ENCODE measurements around the gene UPK3BL2. TPM values are rescaled to one million over a fixed set of nuclear protein-coding genes. Genes with fewer than 3 reads are reported as not detected.
A peak's percentile ranks its signal among the peaks of the same experiment; 100 is the strongest.
"Not testable (repeated sequence)": the region's sequence is repeated elsewhere in the genome, so short reads cannot be mapped to it uniquely, and the experiment has no call there.

The UPK3BL2 gene
- total and polyA plus RNA-seq, 9 donors: 0.82 to 18.3 (median 6.7) TPM

DNA sequence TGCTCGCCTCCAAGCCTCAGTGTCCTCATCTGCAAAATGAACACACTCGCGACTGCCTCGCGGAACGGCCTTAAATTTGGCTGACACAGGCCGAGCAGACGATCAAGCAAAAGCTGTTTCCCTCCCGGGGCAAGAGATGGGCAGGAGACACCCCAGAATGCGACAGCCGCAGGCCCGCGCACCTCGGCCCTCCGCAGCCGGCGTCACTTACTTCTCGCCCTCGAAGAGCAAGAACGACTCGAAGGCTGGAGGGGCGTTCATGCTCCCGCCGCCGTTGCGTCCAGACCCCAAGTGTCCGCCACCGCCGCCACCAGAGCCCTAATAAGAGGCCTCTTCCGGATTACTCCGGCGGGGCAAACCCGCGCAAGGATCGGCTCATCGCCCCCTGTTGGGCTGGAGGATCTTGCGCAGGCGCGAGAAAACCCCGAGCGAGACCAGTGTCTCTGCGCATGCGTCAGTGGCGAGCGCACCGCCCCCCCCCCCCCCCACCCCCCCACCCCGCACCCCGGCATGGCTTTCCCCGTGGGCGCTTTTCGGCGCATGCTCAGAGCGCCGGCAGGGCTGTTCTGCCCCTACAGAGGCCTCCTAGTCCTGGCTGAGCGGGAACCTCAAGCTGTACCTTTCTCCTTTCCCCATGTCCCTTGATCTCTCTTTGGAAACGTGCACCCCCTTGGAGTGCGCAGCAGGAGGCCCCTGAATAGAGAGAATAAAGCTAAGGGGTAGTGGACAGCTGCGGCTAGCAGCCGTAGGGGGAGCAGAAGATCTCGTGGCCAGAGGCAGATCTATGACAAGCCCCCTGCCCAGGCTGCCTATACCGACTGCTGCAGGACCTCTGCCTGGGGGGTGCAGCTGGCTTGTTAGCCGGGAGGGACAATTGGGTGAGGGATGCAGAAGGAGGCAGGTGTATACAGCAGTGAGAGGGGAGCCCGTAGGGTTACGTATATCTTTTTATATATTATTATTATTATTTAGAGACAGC is 29.1 kb upstream of the UPK3BL2 start, which contains the start of gene POLR2J3:
POLR2J3 (minus strand) TSS at position 323 of the 979 bp plus-strand sequence; CDS start at position 261, 62 bp downstream.
- not testable (repeated sequence) for H3K9me3 ChIP-seq (replicated peaks; ENCODE audit: control insufficient read depth, low read depth, low read length); H3K4me1 ChIP-seq (ENCODE audit: control insufficient read depth, insufficient read depth, low read length); H3K27me3 ChIP-seq (ENCODE audit: control insufficient read depth, insufficient read depth, low read length); H3K27ac ChIP-seq (ENCODE audit: low read length); H3K36me3 ChIP-seq (ENCODE audit: control insufficient read depth, insufficient read depth, low read length)
- WGBS (ENCODE audit: insufficient coverage): 0% methylated on average over 24 of the region's 64 CpGs
- peak; percentile 93 for DNase-seq
- peak within 1 kb of the TSS; percentile 56 for H3K4me3 ChIP-seq (ENCODE audit: low read length)

DNA sequence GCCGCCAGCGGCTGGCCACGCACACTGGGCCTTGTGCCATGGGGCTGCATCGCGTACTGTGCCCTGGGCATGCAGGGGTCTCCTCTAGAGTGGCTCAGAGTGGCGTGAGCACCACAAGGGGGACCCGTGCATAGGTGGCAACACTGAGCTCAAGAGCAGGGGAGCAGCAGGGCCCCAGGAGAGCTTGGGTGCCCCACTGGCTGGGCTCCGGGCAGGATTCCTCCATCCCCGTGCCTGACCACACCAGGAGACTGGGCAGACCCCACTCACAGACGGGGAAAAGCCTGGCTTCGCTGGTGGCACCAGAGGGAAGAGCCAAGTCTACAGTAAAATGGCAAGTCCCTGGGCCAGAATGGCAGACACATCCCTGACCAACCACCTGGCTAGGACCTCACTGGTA is 25.1 kb upstream of the UPK3BL2 start:
- WGBS (ENCODE audit: insufficient coverage): no CpG with 5 or more reads among the region's 11 CpGs

GRCh38 chr7:102550808-102551422 is 7.4 kb upstream of the UPK3BL2 start, which contains the start of gene SPDYE2:
SPDYE2 (plus strand) TSS chr7:102551226; CDS start chr7:102553256, 2,030 bp downstream.
- not testable (repeated sequence) for H3K9me3 ChIP-seq (replicated peaks; ENCODE audit: control insufficient read depth, low read depth, low read length); H3K4me1 ChIP-seq (ENCODE audit: control insufficient read depth, insufficient read depth, low read length); H3K4me3 ChIP-seq (ENCODE audit: low read length); DNase-seq; H3K27me3 ChIP-seq (ENCODE audit: control insufficient read depth, insufficient read depth, low read length); H3K27ac ChIP-seq (ENCODE audit: low read length); H3K36me3 ChIP-seq (ENCODE audit: control insufficient read depth, insufficient read depth, low read length)
- WGBS (ENCODE audit: insufficient coverage): no CpG with 5 or more reads among the region's 6 CpGs

More for the DNA sequence above, 25.1 kb upstream of the UPK3BL2 start:
- not testable (repeated sequence) for H3K9me3 ChIP-seq (replicated peaks; ENCODE audit: control insufficient read depth, low read depth, low read length); H3K4me3 ChIP-seq (ENCODE audit: low read length); H3K4me1 ChIP-seq (ENCODE audit: control insufficient read depth, insufficient read depth, low read length); H3K27me3 ChIP-seq (ENCODE audit: control insufficient read depth, insufficient read depth, low read length); H3K36me3 ChIP-seq (ENCODE audit: control insufficient read depth, insufficient read depth, low read length); DNase-seq; H3K27ac ChIP-seq (ENCODE audit: low read length)

DNA sequence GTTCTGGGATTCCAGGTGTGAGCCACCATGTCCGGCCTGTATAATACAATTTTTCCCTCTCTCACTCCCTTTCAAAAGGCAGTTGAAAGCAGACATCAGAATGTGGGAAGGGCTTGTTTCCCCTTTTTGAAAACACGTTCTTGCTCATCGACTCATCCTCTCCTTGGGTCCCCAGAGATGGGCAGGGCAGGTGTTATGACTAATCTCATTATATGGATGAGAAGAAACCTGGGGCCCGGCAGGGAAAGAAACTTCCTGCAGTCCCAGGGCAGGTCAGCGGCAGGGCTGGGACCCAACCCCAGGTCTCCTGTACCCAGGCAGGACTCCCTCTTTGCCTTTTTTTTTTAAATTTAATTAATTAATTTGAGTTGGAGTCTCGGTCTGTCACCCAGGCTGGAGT is 2.9 kb upstream of the UPK3BL2 start:
- not testable (repeated sequence) for DNase-seq; H3K4me3 ChIP-seq (ENCODE audit: low read length)
- WGBS (ENCODE audit: insufficient coverage): no CpG with 5 or more reads among the region's 6 CpGs

GRCh38 chr7:102545288-102545687 is 1.8 kb upstream of the UPK3BL2 start:
- not testable (repeated sequence) for H3K27ac ChIP-seq (ENCODE audit: low read length); H3K36me3 ChIP-seq (ENCODE audit: control insufficient read depth, insufficient read depth, low read length); H3K9me3 ChIP-seq (replicated peaks; ENCODE audit: control insufficient read depth, low read depth, low read length); H3K4me3 ChIP-seq (ENCODE audit: low read length); H3K4me1 ChIP-seq (ENCODE audit: control insufficient read depth, insufficient read depth, low read length); DNase-seq; H3K27me3 ChIP-seq (ENCODE audit: control insufficient read depth, insufficient read depth, low read length)
- no CpG with 5 or more reads among the region's 12 CpGs for WGBS (ENCODE audit: insufficient coverage)

More for the DNA sequence above, 2.9 kb upstream of the UPK3BL2 start:
- not testable (repeated sequence) for H3K4me1 ChIP-seq (ENCODE audit: control insufficient read depth, insufficient read depth, low read length); H3K27me3 ChIP-seq (ENCODE audit: control insufficient read depth, insufficient read depth, low read length); H3K36me3 ChIP-seq (ENCODE audit: control insufficient read depth, insufficient read depth, low read length); H3K9me3 ChIP-seq (replicated peaks; ENCODE audit: control insufficient read depth, low read depth, low read length); H3K27ac ChIP-seq (ENCODE audit: low read length)

DNA sequence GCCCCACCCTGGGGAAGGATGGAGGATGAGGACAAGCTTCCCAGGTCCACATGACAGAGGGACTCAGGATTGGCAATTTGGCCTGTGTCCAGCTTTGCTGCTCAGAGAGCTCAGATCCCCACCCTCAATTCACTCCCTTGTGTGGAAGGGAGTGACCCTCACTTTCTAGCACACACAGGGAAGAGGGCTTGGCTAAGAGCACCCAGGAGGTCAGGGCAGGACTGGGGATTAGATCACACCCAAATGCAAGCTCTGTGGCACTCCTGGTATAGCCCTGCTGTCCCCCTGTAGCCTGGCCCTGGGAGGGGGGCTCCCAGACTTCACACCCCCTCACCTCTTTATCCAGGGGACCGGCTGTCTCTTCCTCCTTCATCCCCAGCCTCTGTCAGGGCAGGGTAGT is 876 bp upstream of the UPK3BL2 start:
- no CpG with 5 or more reads among the region's 1 CpG for WGBS (ENCODE audit: insufficient coverage)
- H3K27me3 ChIP-seq (ENCODE audit: control insufficient read depth, insufficient read depth, low read length); H3K36me3 ChIP-seq (ENCODE audit: control insufficient read depth, insufficient read depth, low read length); H3K27ac ChIP-seq (ENCODE audit: low read length); H3K4me3 ChIP-seq (ENCODE audit: low read length); H3K9me3 ChIP-seq (replicated peaks; ENCODE audit: control insufficient read depth, low read depth, low read length); DNase-seq; H3K4me1 ChIP-seq (ENCODE audit: control insufficient read depth, insufficient read depth, low read length): not testable (repeated sequence)

- not testable (repeated sequence) for DNase-seq; H3K4me3 ChIP-seq (ENCODE audit: low read length); H3K9me3 ChIP-seq (replicated peaks; ENCODE audit: control insufficient read depth, low read depth, low read length); H3K36me3 ChIP-seq (ENCODE audit: control insufficient read depth, insufficient read depth, low read length); H3K27ac ChIP-seq (ENCODE audit: low read length); H3K27me3 ChIP-seq (ENCODE audit: control insufficient read depth, insufficient read depth, low read length); H3K4me1 ChIP-seq (ENCODE audit: control insufficient read depth, insufficient read depth, low read length)
- WGBS (ENCODE audit: insufficient coverage): no CpG with 5 or more reads among the region's 11 CpGs
Measured at GRCh38 chr7:102542771-102543170, 725 bp downstream of the UPK3BL2 start.

DNA sequence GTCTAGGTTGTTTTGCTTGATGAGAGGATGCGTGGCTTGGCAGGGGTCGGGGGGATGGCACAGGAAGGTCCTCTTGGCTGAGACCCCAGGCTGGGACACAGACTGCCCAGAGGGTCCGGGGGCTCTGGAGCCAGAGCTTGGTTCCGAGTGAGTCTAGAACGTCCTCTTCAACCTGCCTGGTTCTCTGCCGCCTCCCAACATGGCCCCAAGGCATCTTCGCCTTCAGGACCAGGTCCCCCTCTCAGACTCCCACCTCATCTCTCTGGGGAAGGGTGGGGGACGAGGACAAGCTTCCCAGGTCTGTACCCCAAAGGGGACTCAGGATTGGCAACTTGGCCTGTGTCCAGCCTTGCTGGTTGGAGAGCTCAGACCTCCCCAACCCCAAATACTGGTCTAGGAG is 1.4 kb downstream of the UPK3BL2 start:
- H3K9me3 ChIP-seq (replicated peaks; ENCODE audit: control insufficient read depth, low read depth, low read length); H3K36me3 ChIP-seq (ENCODE audit: control insufficient read depth, insufficient read depth, low read length); H3K4me1 ChIP-seq (ENCODE audit: control insufficient read depth, insufficient read depth, low read length); H3K4me3 ChIP-seq (ENCODE audit: low read length); H3K27me3 ChIP-seq (ENCODE audit: control insufficient read depth, insufficient read depth, low read length); H3K27ac ChIP-seq (ENCODE audit: low read length); DNase-seq: not testable (repeated sequence)
- no CpG with 5 or more reads among the region's 8 CpGs for WGBS (ENCODE audit: insufficient coverage)

DNA sequence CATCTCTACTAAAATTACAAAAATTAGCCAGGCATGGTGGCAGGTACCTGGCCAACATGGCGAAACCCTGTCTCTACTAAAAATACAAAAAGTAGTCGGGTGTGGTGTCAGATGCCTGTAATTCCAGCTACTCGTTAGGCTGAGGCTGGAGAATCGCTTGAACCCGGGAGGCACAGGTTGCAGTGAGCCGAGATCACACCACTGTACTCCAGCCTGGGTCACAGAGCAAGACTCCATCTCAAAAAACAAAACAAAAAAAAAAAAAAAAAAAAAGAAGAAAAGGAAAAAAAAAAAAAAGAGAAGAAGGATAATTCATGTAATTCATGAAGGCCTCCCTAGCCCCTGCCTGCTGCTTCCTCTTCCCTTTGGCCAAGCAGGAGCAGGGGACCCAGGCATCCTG is 2.9 kb downstream of the UPK3BL2 start:
- DNase-seq; H3K4me3 ChIP-seq (ENCODE audit: low read length); H3K27ac ChIP-seq (ENCODE audit: low read length); H3K9me3 ChIP-seq (replicated peaks; ENCODE audit: control insufficient read depth, low read depth, low read length); H3K27me3 ChIP-seq (ENCODE audit: control insufficient read depth, insufficient read depth, low read length); H3K36me3 ChIP-seq (ENCODE audit: control insufficient read depth, insufficient read depth, low read length); H3K4me1 ChIP-seq (ENCODE audit: control insufficient read depth, insufficient read depth, low read length): not testable (repeated sequence)
- no CpG with 5 or more reads among the region's 6 CpGs for WGBS (ENCODE audit: insufficient coverage)

GRCh38 chr7:102535062-102535615 is 8.4 kb downstream of the UPK3BL2 start:
- H3K4me3 ChIP-seq (ENCODE audit: low read length); H3K27me3 ChIP-seq (ENCODE audit: control insufficient read depth, insufficient read depth, low read length); H3K4me1 ChIP-seq (ENCODE audit: control insufficient read depth, insufficient read depth, low read length); H3K27ac ChIP-seq (ENCODE audit: low read length); H3K9me3 ChIP-seq (replicated peaks; ENCODE audit: control insufficient read depth, low read depth, low read length); DNase-seq; H3K36me3 ChIP-seq (ENCODE audit: control insufficient read depth, insufficient read depth, low read length): not testable (repeated sequence)
- 67% methylated on average over 2 of the region's 8 CpGs for WGBS (ENCODE audit: insufficient coverage)

All from muscle of leg (tissue), 11 donors.